H9 (cell line): ENCODE results near the gene FRAS1. TPM values are rescaled to one million over a fixed set of nuclear protein-coding genes. Genes with fewer than 3 reads are reported as not detected.

Experiments
- DNase-seq: peaks from one replicate; pipeline ENCODE4 v3.0.0-alpha.2; 2017
- H2AFZ ChIP-seq: one replicate; pipeline ENCODE4 v1.6.1; 2013; ENCODE audit warnings: mild to moderate bottlenecking, low read length, control low read depth, moderate library complexity
- H2AK5ac ChIP-seq: 2 replicates; pipeline ENCODE4 v1.6.1; 2013; ENCODE audit warnings: low read length, control low read depth, mixed read lengths; ENCODE audit not compliant: insufficient read length
- H2BK120ac ChIP-seq: one replicate; pipeline ENCODE4 v1.6.1; 2013; ENCODE audit warnings: low read depth, mild to moderate bottlenecking, low read length, control low read depth, inconsistent platforms; ENCODE audit not compliant: poor library complexity, severe bottlenecking
- H2BK12ac ChIP-seq: 2 replicates; pipeline ENCODE4 v1.6.1; 2013; ENCODE audit warnings: low read length, control low read depth, mixed read lengths, low read depth; ENCODE audit not compliant: insufficient read length
- H2BK15ac ChIP-seq: 2 replicates; pipeline ENCODE4 v1.6.1; 2013; ENCODE audit warnings: low read depth, low read length, control low read depth
- H2BK20ac ChIP-seq: one replicate; pipeline ENCODE4 v1.6.1; 2013; ENCODE audit warnings: low read depth, mild to moderate bottlenecking, low read length, control low read depth, inconsistent platforms; ENCODE audit not compliant: poor library complexity, severe bottlenecking
- H2BK5ac ChIP-seq: 2 replicates; pipeline ENCODE4 v1.6.1; 2013; ENCODE audit warnings: low read length, control low read depth, mixed read lengths; ENCODE audit not compliant: insufficient read length
- H3K14ac ChIP-seq: 2 replicates; pipeline ENCODE4 v1.6.1; 2013; ENCODE audit warnings: low read length, control low read depth; ENCODE audit not compliant: insufficient read depth
- H3K18ac ChIP-seq: 2 replicates; pipeline ENCODE4 v1.6.1; 2013; ENCODE audit warnings: low read depth, mild to moderate bottlenecking, mixed read lengths, low read length, control low read depth; ENCODE audit not compliant: insufficient read length
- H3K23ac ChIP-seq: 2 replicates; pipeline ENCODE4 v1.6.1; 2013; ENCODE audit warnings: low read length, control low read depth, mixed read lengths, low read depth; ENCODE audit not compliant: insufficient read length
- H3K23me2 ChIP-seq: 2 replicates; pipeline ENCODE4 v1.6.1; 2013; ENCODE audit warnings: low read depth, mild to moderate bottlenecking, mixed read lengths, low read length, control low read depth; ENCODE audit not compliant: insufficient read length, poor library complexity, severe bottlenecking
- H3K27ac ChIP-seq: 2 replicates; pipeline ENCODE4 v1.5.1; 2013; ENCODE audit warnings: low read length, control low read depth, mixed read lengths, low read depth; ENCODE audit not compliant: insufficient read length
- H3K27me3 ChIP-seq: 2 replicates; pipeline ENCODE4 v1.6.1; 2013; ENCODE audit warnings: low read length, control low read depth, inconsistent platforms; ENCODE audit not compliant: insufficient read depth
- H3K4ac ChIP-seq: 2 replicates; pipeline ENCODE4 v1.6.1; 2013; ENCODE audit warnings: low read depth, mild to moderate bottlenecking, control low read depth, inconsistent platforms, low read length, moderate library complexity
- H3K4me1 ChIP-seq: 2 replicates; pipeline ENCODE4 v1.6.1; 2013; ENCODE audit warnings: low read length, control low read depth, inconsistent platforms; ENCODE audit not compliant: insufficient read depth
- H3K4me2 ChIP-seq: 2 replicates; pipeline ENCODE4 v1.6.1; 2013; ENCODE audit warnings: low read length, control low read depth, mixed read lengths; ENCODE audit not compliant: insufficient read length, insufficient read depth
- H3K56ac ChIP-seq: 2 replicates; pipeline ENCODE4 v1.6.1; 2013; ENCODE audit warnings: low read depth, mild to moderate bottlenecking, mixed read lengths, low read length, control low read depth; ENCODE audit not compliant: insufficient read length
- H3K79me1 ChIP-seq: 2 replicates; pipeline ENCODE4 v1.6.1; 2013; ENCODE audit warnings: low read depth, mild to moderate bottlenecking, moderate library complexity, low read length, control low read depth, inconsistent platforms; ENCODE audit not compliant: insufficient read depth, poor library complexity, severe bottlenecking
- H3K79me2 ChIP-seq: 2 replicates; pipeline ENCODE4 v1.6.1; 2013; ENCODE audit warnings: low read length, control low read depth, inconsistent platforms; ENCODE audit not compliant: insufficient read depth
- H3K9ac ChIP-seq: 2 replicates; pipeline ENCODE4 v1.6.1; 2013; ENCODE audit warnings: low read length, control low read depth, mixed read lengths; ENCODE audit not compliant: insufficient read length; ENCODE audit errors: extremely low read depth
- H3K9me3 ChIP-seq: one replicate; pipeline ENCODE4 v1.6.1; 2013; ENCODE audit warnings: low read depth, low read length, inconsistent platforms; ENCODE audit not compliant: control insufficient read depth
- H3T11ph ChIP-seq: one replicate; pipeline ENCODE4 v1.6.1; 2013; ENCODE audit warnings: mild to moderate bottlenecking, low read length, control low read depth, inconsistent platforms
- H4K20me1 ChIP-seq: one replicate; pipeline ENCODE4 v1.6.1; 2013; ENCODE audit not compliant: control insufficient read depth, insufficient read length, insufficient read depth
- H4K5ac ChIP-seq: 2 replicates; pipeline ENCODE4 v1.6.1; 2013; ENCODE audit warnings: low read depth, mild to moderate bottlenecking, mixed read lengths, low read length, control low read depth; ENCODE audit not compliant: insufficient read length
- H4K8ac ChIP-seq: replicated peaks from 2 replicates; pipeline ENCODE4 v1.6.1; 2013; ENCODE audit warnings: low read length, control low read depth, mixed read lengths, low read depth; ENCODE audit not compliant: insufficient read length
- H4K91ac ChIP-seq: 2 replicates; pipeline ENCODE4 v1.6.1; 2013; ENCODE audit warnings: low read depth, mild to moderate bottlenecking, moderate library complexity, mixed read lengths, low read length, control low read depth; ENCODE audit not compliant: insufficient read length
- H3K27ac Mint-ChIP-seq, 3 experiments: 2 replicates in 2 of 3; 3 replicates in 1 of 3; pipeline ENCODE4 v1.8.0; 2020 to 2021; ENCODE audit warnings: mixed read lengths in 3 of 3, mild to moderate bottlenecking in 1 of 3, moderate library complexity in 1 of 3
- H3K27me3 Mint-ChIP-seq: 2 replicates; pipeline ENCODE4 v1.8.0; 2021; ENCODE audit warnings: low read depth, mild to moderate bottlenecking, moderate library complexity, mixed read lengths
- H3K36me3 Mint-ChIP-seq, 3 experiments: 2 replicates in 2 of 3; 3 replicates in 1 of 3; pipeline ENCODE4 v1.8.0; 2020 to 2021; ENCODE audit warnings: low read depth in 3 of 3, mixed read lengths in 3 of 3; ENCODE audit not compliant: insufficient read depth in 1 of 3
- H3K4me1 Mint-ChIP-seq, 2 experiments: 2 replicates each; pipeline ENCODE4 v1.8.0; 2020; ENCODE audit warnings: mixed read lengths in 2 of 2
- H3K4me3 Mint-ChIP-seq, 2 experiments: 2 replicates in 1 of 2; 3 replicates in 1 of 2; pipeline ENCODE4 v1.8.0; 2020 to 2021; ENCODE audit warnings: mild to moderate bottlenecking in 2 of 2, mixed read lengths in 2 of 2, moderate library complexity in 1 of 2
- H3K9me3 Mint-ChIP-seq, 2 experiments: 2 replicates in 1 of 2; 3 replicates in 1 of 2; pipeline ENCODE4 v1.8.0; 2020; ENCODE audit warnings: mild to moderate bottlenecking in 2 of 2, mixed read lengths in 2 of 2, moderate library complexity in 1 of 2
- WGBS: extraction: QIAGEN DNeasy Blood & Tissue Kit; methylation state at CpG from one replicate; pipeline ENCODE4 v1.1.7; 2013; ENCODE audit warnings: missing lambda C conversion rate, low lambda C conversion rate, mixed read lengths; ENCODE audit not compliant: insufficient read length; ENCODE audit errors: extremely low coverage; 5-methylcytosine and 5-hydroxymethylcytosine counted together
- total RNA-seq: library from RNA; stranded (reverse); gene quantifications from 2 replicates; pipeline ENCODE4 v1.2.1, GENCODE V29; 2021
- TF ChIP-seq, protein P1 (sequence below): fragments of 200-600 bp; sonication (generic); conservative IDR thresholded peaks from 3 replicates; pipeline ENCODE4 v1.8.0; 2021; ENCODE audit warnings: antibody characterized with exemption, mild to moderate bottlenecking

The FRAS1 gene
- total RNA-seq, 1 experiment from 2014 or later: 58.5 TPM

DNA sequence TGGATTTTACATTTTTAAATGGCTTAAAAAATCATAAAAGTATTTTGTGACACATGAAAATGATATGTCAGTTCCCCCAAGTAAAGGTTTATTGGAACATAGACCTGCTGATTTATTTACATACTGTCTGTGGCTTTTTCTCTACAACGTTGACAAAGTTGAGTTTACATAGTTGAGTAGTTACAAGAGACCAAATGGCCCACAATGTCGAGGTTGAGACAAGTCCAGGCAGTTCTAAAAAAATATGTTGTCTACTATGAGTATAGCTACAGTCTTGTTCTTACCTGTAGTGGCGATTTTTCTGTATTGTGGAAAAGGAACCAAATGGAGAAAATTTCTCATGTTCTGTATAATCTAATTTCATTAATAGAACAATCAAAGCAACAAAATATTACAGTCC, 163.2 kb downstream of the FRAS1 start:
- no peak overlapping the region for H3K4me2 ChIP-seq
- H3K4me1 ChIP-seq: peaks cover 26% of the 10 kb centered on the region
- H3K9ac ChIP-seq: no peak overlapping the region
- no peak overlapping the region for H3K18ac ChIP-seq
- peaks cover 9% of the 10 kb centered on the region for H3K79me1 ChIP-seq
- no peak overlapping the region for H3K14ac ChIP-seq
- H3K56ac ChIP-seq: no peak overlapping the region
- no CpG with 5 or more reads among the region's 3 CpGs for WGBS
- no peaks in the 10 kb centered on the region for H3K9me3 ChIP-seq
- no peak overlapping the region for H2BK120ac ChIP-seq
- H4K20me1 ChIP-seq: no peaks in the 10 kb centered on the region
- Mint-ChIP-seq H3K36me3 (peaks cover 0 to 9% (median 0%) of the 10 kb centered on the region in 3 experiments; a peak in 3 of 7 replicates), H3K27ac (no peak overlapping the region), H3K27me3 (no peaks in the 10 kb centered on the region), H3K4me3 (no peak overlapping the region), H3K9me3 (no peaks in the 10 kb centered on the region; a peak in 1 of 5 replicates), H3K4me1 (peaks cover 42 to 54% of the 10 kb centered on the region in 2 experiments)
- no peaks in the 10 kb centered on the region for H3K27me3 ChIP-seq
- no peak overlapping the region for H4K8ac ChIP-seq
- no peak overlapping the region for H2BK20ac ChIP-seq
- H2AFZ ChIP-seq: no peak overlapping the region
- peaks cover 11% of the 10 kb centered on the region; the same call in 1 of the 2 replicates for H3K79me2 ChIP-seq
- TF ChIP-seq, protein P1, sequence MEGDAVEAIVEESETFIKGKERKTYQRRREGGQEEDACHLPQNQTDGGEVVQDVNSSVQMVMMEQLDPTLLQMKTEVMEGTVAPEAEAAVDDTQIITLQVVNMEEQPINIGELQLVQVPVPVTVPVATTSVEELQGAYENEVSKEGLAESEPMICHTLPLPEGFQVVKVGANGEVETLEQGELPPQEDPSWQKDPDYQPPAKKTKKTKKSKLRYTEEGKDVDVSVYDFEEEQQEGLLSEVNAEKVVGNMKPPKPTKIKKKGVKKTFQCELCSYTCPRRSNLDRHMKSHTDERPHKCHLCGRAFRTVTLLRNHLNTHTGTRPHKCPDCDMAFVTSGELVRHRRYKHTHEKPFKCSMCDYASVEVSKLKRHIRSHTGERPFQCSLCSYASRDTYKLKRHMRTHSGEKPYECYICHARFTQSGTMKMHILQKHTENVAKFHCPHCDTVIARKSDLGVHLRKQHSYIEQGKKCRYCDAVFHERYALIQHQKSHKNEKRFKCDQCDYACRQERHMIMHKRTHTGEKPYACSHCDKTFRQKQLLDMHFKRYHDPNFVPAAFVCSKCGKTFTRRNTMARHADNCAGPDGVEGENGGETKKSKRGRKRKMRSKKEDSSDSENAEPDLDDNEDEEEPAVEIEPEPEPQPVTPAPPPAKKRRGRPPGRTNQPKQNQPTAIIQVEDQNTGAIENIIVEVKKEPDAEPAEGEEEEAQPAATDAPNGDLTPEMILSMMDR: no peak
- DNase-seq: no peak
- H2BK15ac ChIP-seq: no peak overlapping the region
- H2BK12ac ChIP-seq: no peak overlapping the region
- H3K4ac ChIP-seq: no peak overlapping the region
- H4K91ac ChIP-seq: no peak overlapping the region
- no peaks in the 10 kb centered on the region for H3K23me2 ChIP-seq
- no peak overlapping the region for H4K5ac ChIP-seq
- H3K27ac ChIP-seq: no peak overlapping the region
- H2BK5ac ChIP-seq: no peak overlapping the region
- no peak overlapping the region for H2AK5ac ChIP-seq
- H3K23ac ChIP-seq: no peak overlapping the region
- H3T11ph ChIP-seq: no peak overlapping the region
